ENCODE data around the gene DVL2.

DNA sequence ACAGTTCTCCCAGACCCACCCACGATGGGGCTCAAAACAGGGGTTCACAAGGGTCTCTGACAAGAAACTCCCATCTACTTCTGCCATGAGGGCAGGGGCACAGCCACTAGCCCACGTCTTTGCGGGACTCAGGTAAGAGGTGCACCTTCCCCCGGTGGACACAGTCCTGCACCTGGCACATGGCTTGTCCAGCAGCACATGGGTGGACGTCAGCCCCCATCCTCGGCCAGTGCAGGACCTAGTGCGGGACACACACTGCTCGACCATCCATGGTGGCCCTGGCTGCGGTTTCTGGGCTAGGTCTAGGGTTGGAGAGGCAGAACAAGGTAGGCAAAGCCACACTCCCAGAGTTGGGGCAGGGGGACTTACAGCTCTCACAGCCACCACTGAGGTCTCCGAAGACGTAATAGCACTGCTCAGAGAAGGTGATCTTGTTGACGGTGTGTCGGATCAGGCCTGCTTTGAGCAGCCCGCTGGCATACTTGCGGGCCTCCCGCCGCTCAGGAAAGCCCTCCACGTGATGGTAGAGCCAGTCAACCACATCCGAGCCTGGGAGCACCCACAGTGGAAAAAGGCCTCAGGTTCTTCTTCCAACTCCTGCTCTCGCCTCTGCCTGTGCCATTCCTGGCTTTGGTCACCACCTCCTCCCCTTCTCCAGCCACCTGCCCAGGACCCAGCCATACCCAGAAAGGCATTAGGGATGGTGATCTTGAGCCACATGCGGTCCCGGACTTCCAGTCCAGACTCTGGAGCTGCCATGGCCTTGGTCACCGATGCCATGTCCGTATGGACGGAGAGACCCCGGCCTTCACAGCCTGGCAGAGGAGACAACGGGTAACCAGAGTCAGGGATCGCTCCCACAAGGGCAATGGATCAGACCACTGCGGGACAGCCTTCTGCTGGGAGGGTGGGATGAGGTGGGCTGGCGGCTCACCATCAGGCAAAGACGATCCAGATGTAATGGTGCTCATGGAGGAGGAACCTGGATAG, 7.3 kb downstream of the DVL2 start:
- TF ChIP-seq, protein P1, sequence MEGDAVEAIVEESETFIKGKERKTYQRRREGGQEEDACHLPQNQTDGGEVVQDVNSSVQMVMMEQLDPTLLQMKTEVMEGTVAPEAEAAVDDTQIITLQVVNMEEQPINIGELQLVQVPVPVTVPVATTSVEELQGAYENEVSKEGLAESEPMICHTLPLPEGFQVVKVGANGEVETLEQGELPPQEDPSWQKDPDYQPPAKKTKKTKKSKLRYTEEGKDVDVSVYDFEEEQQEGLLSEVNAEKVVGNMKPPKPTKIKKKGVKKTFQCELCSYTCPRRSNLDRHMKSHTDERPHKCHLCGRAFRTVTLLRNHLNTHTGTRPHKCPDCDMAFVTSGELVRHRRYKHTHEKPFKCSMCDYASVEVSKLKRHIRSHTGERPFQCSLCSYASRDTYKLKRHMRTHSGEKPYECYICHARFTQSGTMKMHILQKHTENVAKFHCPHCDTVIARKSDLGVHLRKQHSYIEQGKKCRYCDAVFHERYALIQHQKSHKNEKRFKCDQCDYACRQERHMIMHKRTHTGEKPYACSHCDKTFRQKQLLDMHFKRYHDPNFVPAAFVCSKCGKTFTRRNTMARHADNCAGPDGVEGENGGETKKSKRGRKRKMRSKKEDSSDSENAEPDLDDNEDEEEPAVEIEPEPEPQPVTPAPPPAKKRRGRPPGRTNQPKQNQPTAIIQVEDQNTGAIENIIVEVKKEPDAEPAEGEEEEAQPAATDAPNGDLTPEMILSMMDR (IDR thresholded peaks at IDR 0.05), result no peak
- TF ChIP-seq POLR2AphosphoS5 (IDR thresholded peaks at IDR 0.05), result no peak
- TF ChIP-seq POLR2A (IDR thresholded peaks at IDR 0.05; ENCODE audit: low read depth), result no peak
- no peak for TF ChIP-seq EP300 (IDR thresholded peaks at IDR 0.05)
